ENCODE measurements around the gene RNF113A.
"Not testable (repeated sequence)": the region's sequence is repeated elsewhere in the genome, so short reads cannot be mapped to it uniquely, and the experiment has no call there.

RNF113A gene

DNA sequence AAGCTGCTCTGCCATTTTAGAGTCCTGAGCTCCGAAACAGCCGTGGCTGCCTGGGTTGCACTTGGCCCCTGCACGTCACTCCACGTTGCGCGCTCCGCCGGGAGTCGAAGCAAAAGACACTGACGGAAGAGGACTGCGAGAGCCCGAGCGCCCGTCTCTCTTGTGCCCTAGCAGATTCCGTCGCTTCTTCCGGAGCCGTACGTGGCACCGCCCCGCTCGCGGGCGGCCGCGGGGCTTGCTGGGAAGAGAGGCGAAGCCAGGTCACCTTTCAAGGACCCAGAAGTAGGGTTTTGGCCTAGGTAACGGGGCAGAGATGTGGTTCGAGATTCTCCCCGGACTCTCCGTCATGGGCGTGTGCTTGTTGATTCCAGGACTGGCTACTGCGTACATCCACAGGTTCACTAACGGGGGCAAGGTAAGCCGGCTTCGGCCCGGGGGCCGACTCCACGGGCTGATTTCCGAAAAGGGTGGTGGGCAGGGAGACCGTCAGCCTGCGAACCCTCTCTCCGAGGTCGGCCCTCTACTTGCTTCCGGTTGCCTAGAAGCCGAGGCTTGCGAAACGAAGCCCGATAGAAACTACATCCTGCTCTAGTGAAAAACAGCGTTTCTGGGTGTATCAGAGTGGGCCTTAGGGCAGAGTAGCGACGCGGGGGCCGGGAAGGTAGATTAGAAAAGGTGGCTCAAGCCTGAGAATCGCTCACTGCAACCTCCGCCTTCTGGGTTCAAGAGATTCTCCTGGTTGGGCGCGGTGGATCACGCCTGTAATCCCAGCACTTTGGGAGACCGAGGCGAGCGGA lies at the start of gene RNF113A, which contains the start of gene NDUFA1:
TSS of gene RNF113A (minus strand) at position 135 of the 797 bp plus-strand sequence. CDS start at position 15, 120 bp downstream.
TSS of gene NDUFA1 (plus strand) at position 234 of the 797 bp plus-strand sequence. CDS start at position 314, 80 bp downstream.
- Mint-ChIP-seq H3K4me1 (ENCODE audit: low read depth) (peaks cover 18% of the 10 kb centered on the region), H3K9me3 (ENCODE audit: low read depth) (no peaks in the 10 kb centered on the region), H3K36me3 (no peaks in the 10 kb centered on the region), H3K27ac (peak within 1 kb of the TSS; percentile 99), H3K27me3 (no peaks in the 10 kb centered on the region), H3K4me3 (peak within 1 kb of the TSS; percentile 100)

GRCh38 chrX:119919835-119920585 lies 48.5 kb upstream of the RNF113A start:
- H3K4me1 Mint-ChIP-seq (ENCODE audit: low read depth): no peaks in the 10 kb centered on the region
- no peaks in the 10 kb centered on the region for H3K36me3 Mint-ChIP-seq
- H3K9me3 Mint-ChIP-seq (ENCODE audit: low read depth): no peaks in the 10 kb centered on the region
- no peaks in the 10 kb centered on the region for H3K27me3 Mint-ChIP-seq
- no peak overlapping the region for H3K4me3 Mint-ChIP-seq
- no peak overlapping the region for H3K27ac Mint-ChIP-seq

GRCh38 chrX:119917877-119918276 lies 46.3 kb upstream of the RNF113A start:
- Mint-ChIP-seq H3K4me3 (no peak overlapping the region), H3K27me3 (no peaks in the 10 kb centered on the region), H3K36me3 (no peaks in the 10 kb centered on the region), H3K27ac (no peak overlapping the region), H3K9me3 (ENCODE audit: low read depth) (no peaks in the 10 kb centered on the region), H3K4me1 (ENCODE audit: low read depth) (no peaks in the 10 kb centered on the region)

DNA sequence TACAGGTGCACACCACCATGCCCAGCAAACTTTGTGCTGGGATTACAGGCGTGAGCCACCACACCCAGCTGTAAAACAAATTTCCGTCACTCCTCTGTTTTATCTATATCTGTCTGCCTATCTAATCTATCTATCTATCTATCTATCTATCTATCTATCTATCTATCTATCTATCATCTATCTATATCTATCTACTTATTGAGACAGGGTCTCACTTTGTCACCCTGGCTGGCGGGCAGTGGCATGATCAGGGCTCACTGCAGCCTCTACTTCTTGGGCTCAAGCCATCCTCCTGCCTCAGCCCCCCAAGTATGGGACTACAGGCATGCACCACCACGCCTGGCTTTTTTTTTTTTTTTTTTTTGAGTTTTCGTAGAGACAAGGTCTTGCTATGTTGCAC lies 44.8 kb upstream of the RNF113A start:
- H3K4me3 Mint-ChIP-seq: no peak overlapping the region
- H3K27ac Mint-ChIP-seq: no peak overlapping the region
- H3K27me3 Mint-ChIP-seq: no peaks in the 10 kb centered on the region
- H3K36me3 Mint-ChIP-seq: no peaks in the 10 kb centered on the region
- H3K9me3 Mint-ChIP-seq (ENCODE audit: low read depth): no peaks in the 10 kb centered on the region
- no peaks in the 10 kb centered on the region for H3K4me1 Mint-ChIP-seq (ENCODE audit: low read depth)

DNA sequence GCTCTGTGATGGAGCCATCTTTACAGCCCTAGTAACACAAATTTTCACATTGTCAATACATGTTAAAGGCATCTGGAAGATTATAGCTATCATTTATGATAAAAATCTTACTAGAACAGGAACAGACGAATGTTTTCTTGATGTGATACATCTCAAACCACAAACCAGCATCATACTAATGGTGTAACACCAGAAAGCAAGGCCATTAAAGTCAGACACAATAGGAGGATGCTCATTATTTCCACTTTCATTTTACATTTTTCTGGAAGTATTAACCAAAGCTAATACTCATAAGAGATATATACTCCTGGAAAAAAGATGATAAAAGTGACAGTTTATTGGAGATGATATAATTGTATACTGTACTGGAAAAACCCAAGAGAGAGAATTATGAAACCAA lies 29.4 kb upstream of the RNF113A start:
- peaks cover 6% of the 10 kb centered on the region for H3K4me1 Mint-ChIP-seq (ENCODE audit: low read depth)
- H3K4me3 Mint-ChIP-seq: no peak overlapping the region
- H3K9me3 Mint-ChIP-seq (ENCODE audit: low read depth): no peaks in the 10 kb centered on the region
- H3K36me3 Mint-ChIP-seq: no peaks in the 10 kb centered on the region
- H3K27me3 Mint-ChIP-seq: no peaks in the 10 kb centered on the region
- H3K27ac Mint-ChIP-seq: no peak overlapping the region

DNA sequence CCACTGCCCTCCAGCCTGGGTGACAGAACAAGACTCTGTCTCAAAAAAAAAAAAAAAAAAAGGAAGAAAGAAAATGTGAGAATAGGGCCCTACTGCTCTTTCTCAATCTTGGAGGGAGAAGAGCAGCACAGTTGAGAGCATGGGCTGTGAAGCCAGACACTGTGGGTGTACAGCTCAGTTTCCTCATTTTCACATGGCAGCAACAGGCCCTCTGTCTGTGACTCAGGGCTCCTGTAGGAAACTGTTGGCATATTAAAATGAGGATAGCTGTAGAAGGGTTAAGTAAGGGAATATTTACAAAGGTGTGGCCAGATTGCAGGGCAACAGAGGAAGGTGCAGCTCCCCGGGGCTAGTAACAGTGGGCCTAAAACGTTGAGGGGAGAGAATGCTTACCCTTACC lies 27.6 kb upstream of the RNF113A start:
- Mint-ChIP-seq H3K27ac (no peak overlapping the region), H3K4me3 (no peak overlapping the region), H3K36me3 (no peaks in the 10 kb centered on the region), H3K4me1 (ENCODE audit: low read depth) (peaks cover 6% of the 10 kb centered on the region), H3K27me3 (no peaks in the 10 kb centered on the region), H3K9me3 (ENCODE audit: low read depth) (no peaks in the 10 kb centered on the region)

- Mint-ChIP-seq H3K36me3 (no peaks in the 10 kb centered on the region), H3K27ac (no peak within 1 kb of the TSS), H3K27me3 (no peaks in the 10 kb centered on the region), H3K4me1 (ENCODE audit: low read depth) (peaks cover 3% of the 10 kb centered on the region), H3K4me3 (no peak within 1 kb of the TSS), H3K9me3 (ENCODE audit: low read depth) (no peaks in the 10 kb centered on the region)
These were observed 24.4 kb upstream of the RNF113A start, which contains the start of gene AKAP14 for GRCh38 chrX:119895843-119896326. TSS of gene AKAP14 (plus strand) at chrX:119895893. CDS start at chrX:119903224, 7,331 bp downstream.

DNA sequence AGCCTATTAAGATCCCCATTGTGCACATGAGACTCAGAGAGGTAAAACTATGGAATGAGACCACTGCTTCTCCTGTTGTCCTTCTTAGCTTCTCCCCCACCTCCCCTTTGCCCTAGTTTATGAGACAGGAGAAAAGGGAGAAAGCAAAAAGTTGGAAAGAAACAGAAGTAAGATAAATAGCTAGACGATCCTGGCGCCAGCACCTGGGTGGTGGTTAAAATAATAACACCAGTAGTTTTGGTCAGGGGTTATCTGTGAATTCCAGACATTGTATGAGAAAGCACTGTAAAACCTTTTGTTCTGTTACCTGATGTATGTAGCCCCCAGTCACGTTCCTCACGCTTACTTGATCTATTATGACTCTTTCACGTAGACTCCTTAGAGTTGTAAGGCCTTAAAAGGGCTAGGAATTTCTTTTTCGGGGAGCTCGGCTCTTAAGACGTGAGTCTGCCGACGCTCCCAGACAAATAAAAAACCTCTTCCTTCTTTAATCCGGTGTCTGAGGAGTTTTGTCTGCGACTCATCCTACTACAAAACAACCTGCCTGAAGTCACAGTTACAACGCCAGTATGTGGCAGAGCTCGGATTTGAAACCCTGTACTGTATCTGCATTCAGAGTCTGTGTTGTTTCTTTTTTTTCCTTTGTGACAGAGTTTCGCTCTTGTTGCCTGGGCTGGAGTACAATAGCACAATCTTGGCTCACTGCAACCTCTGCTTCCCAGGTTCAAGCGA lies 20.6 kb upstream of the RNF113A start:
- not testable (repeated sequence) for H3K27me3 Mint-ChIP-seq; H3K9me3 Mint-ChIP-seq (ENCODE audit: low read depth); H3K27ac Mint-ChIP-seq; H3K4me1 Mint-ChIP-seq (ENCODE audit: low read depth); H3K4me3 Mint-ChIP-seq; H3K36me3 Mint-ChIP-seq

GRCh38 chrX:119890626-119891025 lies 19.1 kb upstream of the RNF113A start:
- H3K27me3 Mint-ChIP-seq: not testable (repeated sequence)

GRCh38 chrX:119887721-119888425 lies 16.3 kb upstream of the RNF113A start:
- Mint-ChIP-seq H3K27me3 (no peaks in the 10 kb centered on the region), H3K4me3 (peak overlapping the region; percentile 23), H3K27ac (no peak overlapping the region), H3K4me1 (ENCODE audit: low read depth) (peaks cover 6% of the 10 kb centered on the region), H3K36me3 (no peaks in the 10 kb centered on the region), H3K9me3 (ENCODE audit: low read depth) (no peaks in the 10 kb centered on the region)

More at GRCh38 chrX:119890626-119891025, 19.1 kb upstream of the RNF113A start:
- H3K36me3 Mint-ChIP-seq; H3K9me3 Mint-ChIP-seq (ENCODE audit: low read depth); H3K4me3 Mint-ChIP-seq; H3K4me1 Mint-ChIP-seq (ENCODE audit: low read depth); H3K27ac Mint-ChIP-seq: not testable (repeated sequence)

- peak overlapping the region; percentile 27 for H3K4me3 Mint-ChIP-seq
- no peaks in the 10 kb centered on the region for H3K9me3 Mint-ChIP-seq (ENCODE audit: low read depth)
- H3K4me1 Mint-ChIP-seq (ENCODE audit: low read depth): peaks cover 8% of the 10 kb centered on the region
- H3K27ac Mint-ChIP-seq: no peak overlapping the region
- no peaks in the 10 kb centered on the region for H3K27me3 Mint-ChIP-seq
- no peaks in the 10 kb centered on the region for H3K36me3 Mint-ChIP-seq
These were observed 14.3 kb upstream of the RNF113A start for GRCh38 chrX:119885554-119886428.

DNA sequence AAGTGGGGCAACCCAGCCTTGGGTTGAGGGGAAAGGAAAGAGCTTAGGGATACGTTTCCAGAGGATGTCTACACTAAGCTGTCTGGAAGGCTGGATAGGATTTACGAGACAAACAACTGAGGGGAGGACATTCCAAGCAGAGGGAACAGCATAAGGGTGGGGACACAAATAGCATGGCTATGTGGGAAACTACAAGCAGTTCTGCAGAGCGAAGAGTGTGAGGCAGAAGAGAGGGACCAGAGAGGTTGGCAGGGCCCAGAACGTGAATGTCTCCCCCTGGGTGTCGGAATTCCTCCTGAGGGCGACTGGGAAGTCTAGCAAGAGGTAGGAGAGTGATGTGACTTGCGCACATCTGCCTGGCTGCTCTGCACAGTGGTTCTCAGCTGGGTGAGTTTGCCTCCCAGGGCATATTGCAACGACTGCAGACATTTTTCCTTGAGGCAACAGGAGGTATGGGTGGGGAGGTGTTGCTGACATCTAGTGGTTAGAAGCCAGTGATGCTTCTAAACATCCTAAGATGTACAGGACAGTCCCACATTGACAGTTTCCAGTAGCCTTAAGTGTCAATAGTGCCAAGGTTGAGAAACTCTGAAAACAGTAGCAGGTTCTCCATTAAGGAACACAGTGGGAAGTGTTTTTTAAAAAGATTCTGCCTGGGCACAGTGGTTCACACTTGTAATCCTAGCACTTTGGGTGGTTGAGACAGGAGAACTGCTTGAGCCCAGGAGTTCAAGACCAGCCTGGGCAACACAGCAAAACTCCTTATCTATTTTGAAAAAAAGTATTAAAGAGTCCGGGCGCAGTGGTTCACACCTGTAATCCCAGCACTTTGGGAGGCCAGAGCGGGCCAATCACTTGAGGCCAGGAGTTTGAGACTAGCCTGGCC lies 9.3 kb upstream of the RNF113A start:
- H3K36me3 Mint-ChIP-seq: no peaks in the 10 kb centered on the region
- H3K4me3 Mint-ChIP-seq: no peak overlapping the region
- H3K4me1 Mint-ChIP-seq (ENCODE audit: low read depth): peaks cover 23% of the 10 kb centered on the region
- no peaks in the 10 kb centered on the region for H3K27me3 Mint-ChIP-seq
- peak overlapping the region; percentile 77 for H3K27ac Mint-ChIP-seq
- H3K9me3 Mint-ChIP-seq (ENCODE audit: low read depth): no peaks in the 10 kb centered on the region

GRCh38 chrX:119880076-119880475 lies 8.5 kb upstream of the RNF113A start:
- Mint-ChIP-seq H3K36me3 (no peaks in the 10 kb centered on the region), H3K9me3 (ENCODE audit: low read depth) (no peaks in the 10 kb centered on the region), H3K4me1 (ENCODE audit: low read depth) (peaks cover 23% of the 10 kb centered on the region), H3K27ac (peak overlapping the region; percentile 77), H3K4me3 (no peak overlapping the region), H3K27me3 (no peaks in the 10 kb centered on the region)

Data from activated naive CD8-positive, alpha-beta T cell (primary cell).